ENCODE results near the gene CYTH4.

Gene CYTH4

GRCh38 chr22:37316875-37317371 lies 34.6 kb downstream of the CYTH4 start:
- Histone ChIP-seq H3K4me1 (ENCODE audit: control insufficient read depth, insufficient read depth, low read length, poor library complexity, severe bottlenecking) (peaks cover 19% of the 10 kb centered on the region), H3K4me3 (ENCODE audit: insufficient read depth, low read depth, low read length, poor library complexity, severe bottlenecking) (no peak overlapping the region), H3K27ac (ENCODE audit: insufficient read depth, low read length, poor library complexity, severe bottlenecking) (no peak overlapping the region), H3K9me3 (ENCODE audit: control insufficient read depth, low read length) (no peaks in the 10 kb centered on the region), H3K27me3 (replicated peaks; ENCODE audit: control insufficient read depth, insufficient read depth, low read length, poor library complexity, severe bottlenecking) (no peaks in the 10 kb centered on the region), H3K36me3 (ENCODE audit: control insufficient read depth, insufficient read depth, low read length) (peaks cover 19% of the 10 kb centered on the region)
- peak; percentile 46 to 53 (median 50) for DNase-seq

GRCh38 chr22:37317698-37318210 lies 35.4 kb downstream of the CYTH4 start:
- peaks cover 16% of the 10 kb centered on the region for H3K4me1 ChIP-seq (ENCODE audit: control insufficient read depth, insufficient read depth, low read length, poor library complexity, severe bottlenecking)
- H3K27me3 ChIP-seq (replicated peaks; ENCODE audit: control insufficient read depth, insufficient read depth, low read length, poor library complexity, severe bottlenecking): no peaks in the 10 kb centered on the region
- H3K4me3 ChIP-seq (ENCODE audit: insufficient read depth, low read depth, low read length, poor library complexity, severe bottlenecking): no peak overlapping the region
- H3K36me3 ChIP-seq (ENCODE audit: control insufficient read depth, insufficient read depth, low read length): peaks cover 13% of the 10 kb centered on the region
- no peak overlapping the region for H3K27ac ChIP-seq (ENCODE audit: insufficient read depth, low read length, poor library complexity, severe bottlenecking)
- H3K9me3 ChIP-seq (ENCODE audit: control insufficient read depth, low read length): no peaks in the 10 kb centered on the region
- DNase-seq: no peak

- no peaks in the 10 kb centered on the region for H3K9me3 ChIP-seq (ENCODE audit: control insufficient read depth, low read length)
- peaks cover 16% of the 10 kb centered on the region for H3K4me1 ChIP-seq (ENCODE audit: control insufficient read depth, insufficient read depth, low read length, poor library complexity, severe bottlenecking)
Measured at GRCh38 chr22:37318364-37319109, 36.2 kb downstream of the CYTH4 start.

GRCh38 chr22:37319469-37319868 lies 37.2 kb downstream of the CYTH4 start:
- Histone ChIP-seq H3K9me3 (ENCODE audit: control insufficient read depth, low read length) (no peaks in the 10 kb centered on the region), H3K27ac (ENCODE audit: insufficient read depth, low read length, poor library complexity, severe bottlenecking) (no peak overlapping the region), H3K36me3 (ENCODE audit: control insufficient read depth, insufficient read depth, low read length) (no peaks in the 10 kb centered on the region), H3K27me3 (replicated peaks; ENCODE audit: control insufficient read depth, insufficient read depth, low read length, poor library complexity, severe bottlenecking) (peaks cover 8% of the 10 kb centered on the region), H3K4me3 (ENCODE audit: insufficient read depth, low read depth, low read length, poor library complexity, severe bottlenecking) (no peak overlapping the region), H3K4me1 (ENCODE audit: control insufficient read depth, insufficient read depth, low read length, poor library complexity, severe bottlenecking) (peaks cover 12% of the 10 kb centered on the region)
- no peak for DNase-seq

More at GRCh38 chr22:37318364-37319109, 36.2 kb downstream of the CYTH4 start:
- Histone ChIP-seq H3K36me3 (ENCODE audit: control insufficient read depth, insufficient read depth, low read length) (peaks cover 8% of the 10 kb centered on the region), H3K27ac (ENCODE audit: insufficient read depth, low read length, poor library complexity, severe bottlenecking) (no peak overlapping the region), H3K4me3 (ENCODE audit: insufficient read depth, low read depth, low read length, poor library complexity, severe bottlenecking) (no peak overlapping the region), H3K27me3 (replicated peaks; ENCODE audit: control insufficient read depth, insufficient read depth, low read length, poor library complexity, severe bottlenecking) (no peaks in the 10 kb centered on the region)
- no peak for DNase-seq

GRCh38 chr22:37320726-37321677 lies 38.7 kb downstream of the CYTH4 start:
- no peak for DNase-seq
- Histone ChIP-seq H3K9me3 (ENCODE audit: control insufficient read depth, low read length) (no peaks in the 10 kb centered on the region), H3K36me3 (ENCODE audit: control insufficient read depth, insufficient read depth, low read length) (no peaks in the 10 kb centered on the region), H3K27me3 (replicated peaks; ENCODE audit: control insufficient read depth, insufficient read depth, low read length, poor library complexity, severe bottlenecking) (peaks cover 13% of the 10 kb centered on the region), H3K4me3 (ENCODE audit: insufficient read depth, low read depth, low read length, poor library complexity, severe bottlenecking) (no peak overlapping the region), H3K27ac (ENCODE audit: insufficient read depth, low read length, poor library complexity, severe bottlenecking) (no peak overlapping the region), H3K4me1 (ENCODE audit: control insufficient read depth, insufficient read depth, low read length, poor library complexity, severe bottlenecking) (peaks cover 10% of the 10 kb centered on the region)

- H3K27me3 ChIP-seq (replicated peaks; ENCODE audit: control insufficient read depth, insufficient read depth, low read length, poor library complexity, severe bottlenecking): peaks cover 19% of the 10 kb centered on the region
- H3K27ac ChIP-seq (ENCODE audit: insufficient read depth, low read length, poor library complexity, severe bottlenecking): no peak overlapping the region
- no peak overlapping the region for H3K4me3 ChIP-seq (ENCODE audit: insufficient read depth, low read depth, low read length, poor library complexity, severe bottlenecking)
Measured at GRCh38 chr22:37324340-37325038, 42.2 kb downstream of the CYTH4 start.

GRCh38 chr22:37325039-37325395 lies 42.7 kb downstream of the CYTH4 start:
- peaks cover 10% of the 10 kb centered on the region for H3K4me1 ChIP-seq (ENCODE audit: control insufficient read depth, insufficient read depth, low read length, poor library complexity, severe bottlenecking)
- no peaks in the 10 kb centered on the region for H3K9me3 ChIP-seq (ENCODE audit: control insufficient read depth, low read length)
- H3K4me3 ChIP-seq (ENCODE audit: insufficient read depth, low read depth, low read length, poor library complexity, severe bottlenecking): no peak overlapping the region
- DNase-seq: no peak
- H3K36me3 ChIP-seq (ENCODE audit: control insufficient read depth, insufficient read depth, low read length): no peaks in the 10 kb centered on the region
- H3K27me3 ChIP-seq (replicated peaks; ENCODE audit: control insufficient read depth, insufficient read depth, low read length, poor library complexity, severe bottlenecking): peaks cover 19% of the 10 kb centered on the region
- H3K27ac ChIP-seq (ENCODE audit: insufficient read depth, low read length, poor library complexity, severe bottlenecking): no peak overlapping the region

More at GRCh38 chr22:37324340-37325038, 42.2 kb downstream of the CYTH4 start:
- Histone ChIP-seq H3K36me3 (ENCODE audit: control insufficient read depth, insufficient read depth, low read length) (no peaks in the 10 kb centered on the region), H3K9me3 (ENCODE audit: control insufficient read depth, low read length) (no peaks in the 10 kb centered on the region), H3K4me1 (ENCODE audit: control insufficient read depth, insufficient read depth, low read length, poor library complexity, severe bottlenecking) (peaks cover 10% of the 10 kb centered on the region)
- DNase-seq: no peak

GRCh38 chr22:37326726-37327125 lies 44.4 kb downstream of the CYTH4 start:
- Histone ChIP-seq H3K4me1 (ENCODE audit: control insufficient read depth, insufficient read depth, low read length, poor library complexity, severe bottlenecking) (peaks cover 10% of the 10 kb centered on the region), H3K4me3 (ENCODE audit: insufficient read depth, low read depth, low read length, poor library complexity, severe bottlenecking) (no peak overlapping the region), H3K9me3 (ENCODE audit: control insufficient read depth, low read length) (no peaks in the 10 kb centered on the region), H3K27ac (ENCODE audit: insufficient read depth, low read length, poor library complexity, severe bottlenecking) (no peak overlapping the region), H3K27me3 (replicated peaks; ENCODE audit: control insufficient read depth, insufficient read depth, low read length, poor library complexity, severe bottlenecking) (peaks cover 19% of the 10 kb centered on the region), H3K36me3 (ENCODE audit: control insufficient read depth, insufficient read depth, low read length) (no peaks in the 10 kb centered on the region)
- no peak for DNase-seq

GRCh38 chr22:37328017-37328416 lies 45.7 kb downstream of the CYTH4 start:
- no peaks in the 10 kb centered on the region for H3K9me3 ChIP-seq (ENCODE audit: control insufficient read depth, low read length)
- H3K27me3 ChIP-seq (replicated peaks; ENCODE audit: control insufficient read depth, insufficient read depth, low read length, poor library complexity, severe bottlenecking): peaks cover 25% of the 10 kb centered on the region
- H3K27ac ChIP-seq (ENCODE audit: insufficient read depth, low read length, poor library complexity, severe bottlenecking): no peak overlapping the region
- no peak overlapping the region for H3K4me3 ChIP-seq (ENCODE audit: insufficient read depth, low read depth, low read length, poor library complexity, severe bottlenecking)
- no peak for DNase-seq
- peaks cover 10% of the 10 kb centered on the region for H3K4me1 ChIP-seq (ENCODE audit: control insufficient read depth, insufficient read depth, low read length, poor library complexity, severe bottlenecking)
- no peaks in the 10 kb centered on the region for H3K36me3 ChIP-seq (ENCODE audit: control insufficient read depth, insufficient read depth, low read length)

All from effector memory CD4-positive, alpha-beta T cell (primary cell).